Neural cell (in vitro differentiated cells): ENCODE data around the gene EPHA8.
A peak's percentile ranks its signal among the peaks of the same experiment; 100 is the strongest.

Source experiments
- CTCF ChIP-seq: fragments of 450-650 bp; IDR thresholded peaks from 2 replicates; pipeline ENCODE4 v1.5.1; 2014; ENCODE audit warnings: antibody characterized with exemption, mild to moderate bottlenecking, moderate library complexity; ENCODE audit not compliant: poor library complexity, severe bottlenecking
- EP300 ChIP-seq: fragments of 450-650 bp; conservative IDR thresholded peaks from 2 replicates; pipeline ENCODE4 v1.6.1; 2014; ENCODE audit warnings: antibody characterized with exemption, mild to moderate bottlenecking, moderate library complexity; ENCODE audit not compliant: poor library complexity, severe bottlenecking
- EZH2 ChIP-seq: fragments of 200-600, 300-800 bp; shearing (Covaris generic), sonication (generic); IDR thresholded peaks from 2 replicates; pipeline ENCODE4 v1.6.1; 2014; ENCODE audit warnings: antibody characterized with exemption, low read length, borderline replicate concordance, mild to moderate bottlenecking; ENCODE audit not compliant: insufficient read depth, poor library complexity, severe bottlenecking
- MXI1 ChIP-seq: fragments of 450-650 bp; conservative IDR thresholded peaks from 2 replicates; pipeline ENCODE4 v1.6.1; 2014; ENCODE audit warnings: antibody characterized with exemption, mild to moderate bottlenecking; ENCODE audit not compliant: poor library complexity, severe bottlenecking
- POLR2AphosphoS5 ChIP-seq: IDR thresholded peaks from 2 replicates; pipeline ENCODE4 v1.6.1; 2012
- RAD21 ChIP-seq: fragments of 450-650 bp; conservative IDR thresholded peaks from 2 replicates; pipeline ENCODE4 v1.6.1; 2014; ENCODE audit warnings: antibody characterized with exemption, mild to moderate bottlenecking, moderate library complexity
- TAF1 ChIP-seq: IDR thresholded peaks from 2 replicates; pipeline ENCODE4 v1.6.1; 2012; ENCODE audit warnings: low read depth

- peak; percentile 5 for TF ChIP-seq TAF1
- TF ChIP-seq EZH2, result no peak
- TF ChIP-seq CTCF, result no peak
- TF ChIP-seq POLR2AphosphoS5, result no peak
- no peak for TF ChIP-seq MXI1
- TF ChIP-seq EP300, result no peak
- TF ChIP-seq RAD21, result no peak
These were observed 45.1 kb downstream of the EPHA8 start for GRCh38 chr1:22608361-22608760.
